H1 (cell line): Measurements from ENCODE around the gene NOM1. TPM values are rescaled to one million over a fixed set of nuclear protein-coding genes. Genes with fewer than 3 reads are reported as not detected.

Experiments used
- CTCF ChIA-PET: fragments of 300-600 bp; sonication (Branson Sonifier 250); formaldehyde crosslinking; loops from one replicate; lab custom pipeline; 2021; ENCODE audit not compliant: partially characterized antibody; lab: Charles Lee
- POLR2A ChIA-PET: fragments of 300-600 bp; sonication (Branson Sonifier 250); formaldehyde crosslinking; loops from one replicate; lab custom pipeline; 2021; ENCODE audit warnings: inconsistent platforms; ENCODE audit not compliant: partially characterized antibody; lab: Charles Lee
- DNase-seq, 2 experiments: peaks; one replicate each; pipeline versions ENCODE4 v3.0.0 to v3.0.0-alpha.2; 2010 to 2022; ENCODE audit warnings: low spot score in 2 of 2, low read depth in 1 of 2, mixed read lengths in 1 of 2
- FAIRE-seq: peaks from 2 replicates; lab custom pipeline; 2011; peaks lifted over from hg19 to GRCh38; lab: Jason Lieb, UNC
- H2AFZ ChIP-seq: 2 replicates; pipeline ENCODE4 v1.8.1; 2012; ENCODE audit warnings: low read length, inconsistent platforms
- H2AK5ac ChIP-seq: 2 replicates; pipeline ENCODE4 v1.6.1; 2013; ENCODE audit warnings: low read depth, low read length
- H2BK120ac ChIP-seq: replicated peaks from 2 replicates; pipeline ENCODE3; 2013; ENCODE audit warnings: low read depth, low read length, inconsistent platforms
- H2BK12ac ChIP-seq: 2 replicates; pipeline ENCODE4 v1.6.1; 2013; ENCODE audit warnings: low read depth, low read length
- H2BK15ac ChIP-seq: 2 replicates; pipeline ENCODE4 v1.6.1; 2013; ENCODE audit warnings: low read length
- H2BK20ac ChIP-seq: 2 replicates; pipeline ENCODE4 v1.6.1; 2013; ENCODE audit warnings: low read length
- H2BK5ac ChIP-seq: 2 replicates; pipeline ENCODE4 v1.6.1; 2013; ENCODE audit warnings: low read depth, low read length
- H3K14ac ChIP-seq: 2 replicates; pipeline ENCODE4 v1.6.1; 2013; ENCODE audit warnings: inconsistent platforms; ENCODE audit not compliant: insufficient read length
- H3K18ac ChIP-seq: 2 replicates; pipeline ENCODE4 v1.6.1; 2013; ENCODE audit warnings: low read length; ENCODE audit errors: extremely low read depth
- H3K23ac ChIP-seq: 2 replicates; pipeline ENCODE4 v1.6.1; 2013; ENCODE audit warnings: inconsistent platforms; ENCODE audit not compliant: insufficient read length
- H3K23me2 ChIP-seq: 2 replicates; pipeline ENCODE4 v1.6.1; 2013; ENCODE audit warnings: low read depth, low read length
- H3K27ac ChIP-seq: 2 replicates; pipeline ENCODE4 v1.6.1; 2011; ENCODE audit warnings: low read depth, low read length, inconsistent platforms
- H3K27me3 ChIP-seq, 4 experiments: replicated peaks in 1 of 4; 1 replicate in 1 of 4; 2 replicates in 3 of 4; pipeline versions ENCODE4 v1.6.1 to v1.8.1; 2011 to 2013; ENCODE audit warnings: low read length in 3 of 4, mild to moderate bottlenecking in 3 of 4, inconsistent platforms in 2 of 4, mixed read lengths in 2 of 4, moderate library complexity in 1 of 4; ENCODE audit not compliant: control insufficient read depth in 3 of 4, insufficient read depth in 3 of 4; ENCODE audit errors: extremely low read depth in 1 of 4
- H3K36me3 ChIP-seq, 4 experiments: 2 replicates each; pipeline versions ENCODE4 v1.6.1 to v1.8.1; 2011 to 2013; ENCODE audit warnings: mild to moderate bottlenecking in 4 of 4, low read length in 3 of 4, moderate library complexity in 2 of 4, control low read depth in 1 of 4, inconsistent platforms in 1 of 4; ENCODE audit not compliant: insufficient read depth in 4 of 4, control insufficient read depth in 2 of 4
- H3K4ac ChIP-seq: replicated peaks from 2 replicates; pipeline ENCODE3; 2013; ENCODE audit warnings: low read length, low read depth, mixed read lengths, inconsistent platforms; ENCODE audit not compliant: insufficient read length
- H3K4me1 ChIP-seq, 4 experiments: replicated peaks in 1 of 4; 1 replicate in 1 of 4; 2 replicates in 3 of 4; pipeline versions ENCODE4 v1.6.1 to v1.8.1; 2011 to 2013; ENCODE audit warnings: low read length in 3 of 4, inconsistent platforms in 2 of 4, mixed read lengths in 1 of 4; ENCODE audit not compliant: insufficient read depth in 4 of 4, control insufficient read depth in 3 of 4
- H3K4me2 ChIP-seq, 2 experiments: 2 replicates each; pipeline versions ENCODE4 v1.6.1 to v1.8.1; 2011 to 2013; ENCODE audit warnings: low read depth in 2 of 2, low read length in 2 of 2, control low read depth in 1 of 2, inconsistent platforms in 1 of 2, mild to moderate bottlenecking in 1 of 2; ENCODE audit not compliant: insufficient read depth in 1 of 2
- H3K4me3 ChIP-seq, 4 experiments: fragments of 200-600, 300-600 bp in 1 of 4; sonication (generic), shearing (Covaris generic), sonication (Bioruptor Twin) in 1 of 4; 2 replicates each; pipeline versions ENCODE4 v1.5.1 to v1.8.1; 2011 to 2016; ENCODE audit warnings: low read length in 4 of 4, low read depth in 3 of 4, control low read depth in 2 of 4, inconsistent platforms in 2 of 4, mild to moderate bottlenecking in 2 of 4, mixed read lengths in 1 of 4, moderate library complexity in 1 of 4; ENCODE audit not compliant: insufficient read depth in 2 of 4; ENCODE audit errors: extremely low read depth in 1 of 4
- H3K56ac ChIP-seq: replicated peaks from 2 replicates; pipeline ENCODE3; 2013; ENCODE audit warnings: low read depth, mild to moderate bottlenecking, mixed read lengths, low read length, inconsistent platforms; ENCODE audit not compliant: insufficient read length
- H3K79me1 ChIP-seq: 2 replicates; pipeline ENCODE4 v1.6.1; 2013; ENCODE audit warnings: low read depth, low read length, control low read depth
- H3K79me2 ChIP-seq, 2 experiments: 2 replicates each; pipeline versions ENCODE4 v1.6.1 to v1.8.1; 2012 to 2013; ENCODE audit warnings: low read length in 2 of 2, mild to moderate bottlenecking in 2 of 2, inconsistent platforms in 1 of 2; ENCODE audit not compliant: insufficient read depth in 2 of 2, control insufficient read depth in 1 of 2
- H3K9ac ChIP-seq, 4 experiments: replicated peaks in 1 of 4; 1 replicate in 1 of 4; 2 replicates in 3 of 4; pipeline versions ENCODE4 v1.6.1 to v1.8.1; 2011 to 2013; ENCODE audit warnings: low read depth in 3 of 4, low read length in 3 of 4, control low read depth in 2 of 4, mild to moderate bottlenecking in 2 of 4, moderate library complexity in 2 of 4, inconsistent platforms in 1 of 4; ENCODE audit errors: extremely low read depth in 1 of 4
- H3K9me3 ChIP-seq, 2 experiments: 2 replicates each; pipeline versions ENCODE4 v1.6.1 to v1.8.1; 2012 to 2013; ENCODE audit warnings: mild to moderate bottlenecking in 2 of 2, moderate library complexity in 2 of 2, control low read depth in 1 of 2, inconsistent platforms in 1 of 2, low read depth in 1 of 2, low read length in 1 of 2, mixed read lengths in 1 of 2; ENCODE audit not compliant: insufficient read depth in 2 of 2
- H4K20me1 ChIP-seq, 2 experiments: replicated peaks in 1 of 2; 2 replicates each; pipeline versions ENCODE3 to v1.8.1; 2011 to 2013; ENCODE audit warnings: inconsistent platforms in 2 of 2, low read length in 2 of 2, mild to moderate bottlenecking in 1 of 2; ENCODE audit not compliant: insufficient read depth in 2 of 2, control insufficient read depth in 1 of 2
- H4K5ac ChIP-seq: 2 replicates; pipeline ENCODE4 v1.6.1; 2013; ENCODE audit warnings: low read length, low read depth, mixed read lengths, inconsistent platforms; ENCODE audit not compliant: insufficient read length
- H4K8ac ChIP-seq: 2 replicates; pipeline ENCODE4 v1.8.0; 2013; ENCODE audit warnings: mild to moderate bottlenecking, moderate library complexity, low read length, inconsistent platforms; ENCODE audit not compliant: insufficient read depth; ENCODE audit errors: extremely low read depth
- H4K91ac ChIP-seq: replicated peaks from 2 replicates; pipeline ENCODE3; 2013; ENCODE audit warnings: low read length, mixed read lengths, inconsistent platforms; ENCODE audit not compliant: insufficient read length
- KDM4A ChIP-seq: IDR thresholded peaks from one replicate; pipeline ENCODE4 v1.7.1; 2012; ENCODE audit warnings: low read depth, mild to moderate bottlenecking, moderate library complexity, low read length, inconsistent platforms; ENCODE audit not compliant: severe bottlenecking
- WGBS, 2 experiments: shearing (Covaris generic) in 1 of 2; methylation state at CpG; one replicate each; pipeline versions ENCODE4 v1.1.6 to v1.1.7; 2013 to 2015; ENCODE audit warnings: low lambda C conversion rate in 2 of 2, mixed read lengths in 2 of 2, inconsistent platforms in 1 of 2, low coverage in 1 of 2, missing lambda C conversion rate in 1 of 2; ENCODE audit not compliant: insufficient replicate concordance in 2 of 2, insufficient coverage in 1 of 2, insufficient read length in 1 of 2; ENCODE audit errors: extremely low coverage in 1 of 2, missing lambda C conversion rate in 1 of 2; 5-methylcytosine and 5-hydroxymethylcytosine counted together
- polyA plus RNA-seq, 7 experiments: library from polyadenylated mRNA; depleted of rRNA in 3 of 7; stranded (reverse) in 5 of 7; unstranded in 2 of 7; fragments of >200 nt in 5 of 7; fragments of 200-250 nt in 2 of 7; gene quantifications; 1 replicate in 5 of 7; 2 replicates in 1 of 7; 4 replicates in 1 of 7; pipeline versions ENCODE4 v1.2.1 to v1.2.3, GENCODE V29; 2011 to 2013; ENCODE audit warnings: missing spikeins in 2 of 7, mixed read lengths in 2 of 7
- total RNA-seq: library from RNA; stranded (reverse); fragmentation: NEBNext Ultra II Directional; extraction: Animal tissue kit (Norgen Biotek cat#: 25700); gene quantifications from 2 replicates; pipeline ENCODE4 v1.2.1, GENCODE V29; 2021
- TF ChIP-seq, protein P1 (sequence below): IDR thresholded peaks from 2 replicates; pipeline ENCODE4 v1.6.1; 2012; ENCODE audit warnings: inconsistent platforms
- TF ChIP-seq, protein P2 (sequence below): IDR thresholded peaks from 2 replicates; pipeline ENCODE4 v1.6.1; 2012; ENCODE audit warnings: inconsistent platforms

The NOM1 gene
- total and polyA plus RNA-seq, 2 of the 8 experiments (the other 6 are each of a cell fraction or from before 2014, with no cell fraction given): 10.6 to 29.1 TPM

GRCh38 chr7:156993021-156993924, 43.8 kb downstream of the NOM1 start:
- H3K36me3 ChIP-seq: no peaks in the 10 kb centered on the region
- H2BK12ac ChIP-seq: no peak overlapping the region
- no peak overlapping the region for H3K56ac ChIP-seq
- no peak overlapping the region for H2BK120ac ChIP-seq
- no peak overlapping the region for H3K23ac ChIP-seq
- no peak for TF ChIP-seq KDM4A
- TF ChIP-seq, protein P1, sequence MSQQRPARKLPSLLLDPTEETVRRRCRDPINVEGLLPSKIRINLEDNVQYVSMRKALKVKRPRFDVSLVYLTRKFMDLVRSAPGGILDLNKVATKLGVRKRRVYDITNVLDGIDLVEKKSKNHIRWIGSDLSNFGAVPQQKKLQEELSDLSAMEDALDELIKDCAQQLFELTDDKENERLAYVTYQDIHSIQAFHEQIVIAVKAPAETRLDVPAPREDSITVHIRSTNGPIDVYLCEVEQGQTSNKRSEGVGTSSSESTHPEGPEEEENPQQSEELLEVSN: peak; percentile 88
- TF ChIP-seq, protein P2, sequence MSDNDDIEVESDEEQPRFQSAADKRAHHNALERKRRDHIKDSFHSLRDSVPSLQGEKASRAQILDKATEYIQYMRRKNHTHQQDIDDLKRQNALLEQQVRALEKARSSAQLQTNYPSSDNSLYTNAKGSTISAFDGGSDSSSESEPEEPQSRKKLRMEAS: peak; percentile 60; the same call in 1 of the 2 replicates
- H3K23me2 ChIP-seq: no peaks in the 10 kb centered on the region
- no peak overlapping the region for H3K4me2 ChIP-seq
- no peaks in the 10 kb centered on the region for H3K79me1 ChIP-seq
- no peak overlapping the region for H3K14ac ChIP-seq
- no peak overlapping the region for H3K4me3 ChIP-seq
- peaks cover 0 to 2% of the 10 kb centered on the region in 2 experiments for H4K20me1 ChIP-seq
- H4K91ac ChIP-seq: no peak overlapping the region
- 82% methylated on average over 32 of the region's 32 CpGs; no CpG with 5 or more reads in 1 of the 2 experiments for WGBS, 2 experiments
- H3K79me2 ChIP-seq: no peaks in the 10 kb centered on the region
- H2BK15ac ChIP-seq: no peak overlapping the region
- H4K8ac ChIP-seq: no peak overlapping the region
- H2AFZ ChIP-seq: no peak overlapping the region
- DNase-seq (peak in 1 of 2 experiments; percentile 48), FAIRE-seq (no peak)
- H2AK5ac ChIP-seq: no peak overlapping the region
- no peaks in the 10 kb centered on the region; a peak in 2 of 7 replicates for H3K4me1 ChIP-seq
- H3K27ac ChIP-seq: no peak overlapping the region
- no peak overlapping the region for H3K4ac ChIP-seq
- no peak overlapping the region for H2BK5ac ChIP-seq
- H3K18ac ChIP-seq: no peak overlapping the region
- POLR2A ChIA-PET: interaction anchor here (0.9 to 1.1 kb wide), 2 partner anchors 9 to 12 kb away, joined by 3 to 5 read pairs; no protein-coding TSS in a partner anchor
- no peak overlapping the region for H2BK20ac ChIP-seq
- H3K27me3 ChIP-seq: peaks cover 6 to 23% (median 20%) of the 10 kb centered on the region in 4 experiments
- CTCF ChIA-PET: interaction anchor here (1.1 to 2.8 kb wide), 8 partner anchors 8 to 324 kb away, joined by 3 to 10 read pairs (median 4); partner anchors contain the start of gene NOM1
- no peaks in the 10 kb centered on the region for H3K9me3 ChIP-seq
- H4K5ac ChIP-seq: no peak overlapping the region
- H3K9ac ChIP-seq: no peak overlapping the region
